Lower lobe of right lung (tissue), 2 donors: ENCODE results near the gene CD58. TPM values are rescaled to one million over a fixed set of nuclear protein-coding genes. Genes with fewer than 3 reads are reported as not detected.

Experiments used
- ATAC-seq, 2 donors: fragments of 200-7000 bp; cut with Tn5 transposase; one replicate each; pipeline ENCODE4 v1.9.1; 2020 to 2022; ENCODE audit warnings: mild to moderate bottlenecking in 2 of 2, moderate library complexity in 2 of 2
- DNase-seq: peaks from one replicate; pipeline ENCODE4 v3.0.0-alpha.2; 2020
- H3K27ac ChIP-seq: fragments of 200-600 bp; one replicate; pipeline ENCODE4 v1.8.0; 2022
- H3K27me3 ChIP-seq: fragments of 200-600 bp; one replicate; pipeline ENCODE4 v1.8.0; 2022; ENCODE audit warnings: low read depth
- H3K36me3 ChIP-seq: fragments of 200-600 bp; one replicate; pipeline ENCODE4 v1.8.0; 2022; ENCODE audit warnings: mild to moderate bottlenecking
- H3K4me1 ChIP-seq: fragments of 200-600 bp; one replicate; pipeline ENCODE4 v1.8.0; 2022
- H3K4me3 ChIP-seq: fragments of 200-600 bp; one replicate; pipeline ENCODE4 v1.8.0; 2022; ENCODE audit warnings: mild to moderate bottlenecking
- H3K9me3 ChIP-seq: fragments of 200-600 bp; one replicate; pipeline ENCODE4 v1.8.0; 2022
- intact Hi-C: fragments of 100-400 bp; cut with DNase I; formaldehyde crosslinking; loops from one replicate; pipeline ENCODE4 v1.11.0; 2022
- microRNA-seq: library from miRNA; unstranded; fragments of <30 nt; microRNA quantifications from one replicate; pipeline ENCODE4 v1.2.0, GENCODE V29; 2020; ENCODE audit warnings: borderline number of aligned reads
- total RNA-seq: library from RNA; stranded (reverse); fragmentation: NEBNext Ultra II Directional; extraction: Animal tissue kit (Norgen Biotek cat#: 25700); gene quantifications from one replicate; pipeline ENCODE4 v1.2.1, GENCODE V29; 2021
- TF ChIP-seq, protein P1 (sequence below): fragments of 200-600 bp; IDR thresholded peaks from one replicate; pipeline ENCODE4 v1.8.0; 2022; ENCODE audit warnings: antibody characterized with exemption, mild to moderate bottlenecking
- donor health status: DM: no; HTN: yes; CAD: no; lungs with severe emphysema.

CD58 gene
- total RNA-seq, 1 donor from 2014 or later = 39.5 TPM

DNA sequence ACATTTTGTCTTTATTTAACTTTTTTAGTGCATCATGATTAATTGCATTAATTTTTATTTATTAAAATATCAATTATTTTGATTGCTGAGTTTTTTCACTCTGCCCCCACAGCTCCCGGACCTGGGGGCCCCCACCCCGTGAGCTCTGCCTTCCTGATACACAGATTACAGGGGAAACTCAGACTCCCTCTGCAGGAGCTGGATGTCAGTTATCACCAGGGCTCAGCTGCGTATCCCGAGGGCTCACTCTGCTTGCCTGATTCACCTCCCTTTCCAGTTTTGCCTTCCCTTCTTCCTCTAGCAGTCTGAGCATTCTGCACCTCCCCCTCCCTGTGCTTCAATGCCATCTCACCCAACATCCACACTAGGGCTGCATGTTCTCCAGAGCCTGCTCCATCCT is 99.6 kb downstream of the CD58 start:
- H3K27ac ChIP-seq = no peak overlapping the region
- no peaks in the 10 kb centered on the region for H3K27me3 ChIP-seq
- H3K4me3 ChIP-seq = no peak overlapping the region
- H3K36me3 ChIP-seq = no peaks in the 10 kb centered on the region
- no peaks in the 10 kb centered on the region for H3K9me3 ChIP-seq
- no peaks in the 10 kb centered on the region for H3K4me1 ChIP-seq
- no peak for ATAC-seq
- no peak for DNase-seq
- TF ChIP-seq, protein P1, sequence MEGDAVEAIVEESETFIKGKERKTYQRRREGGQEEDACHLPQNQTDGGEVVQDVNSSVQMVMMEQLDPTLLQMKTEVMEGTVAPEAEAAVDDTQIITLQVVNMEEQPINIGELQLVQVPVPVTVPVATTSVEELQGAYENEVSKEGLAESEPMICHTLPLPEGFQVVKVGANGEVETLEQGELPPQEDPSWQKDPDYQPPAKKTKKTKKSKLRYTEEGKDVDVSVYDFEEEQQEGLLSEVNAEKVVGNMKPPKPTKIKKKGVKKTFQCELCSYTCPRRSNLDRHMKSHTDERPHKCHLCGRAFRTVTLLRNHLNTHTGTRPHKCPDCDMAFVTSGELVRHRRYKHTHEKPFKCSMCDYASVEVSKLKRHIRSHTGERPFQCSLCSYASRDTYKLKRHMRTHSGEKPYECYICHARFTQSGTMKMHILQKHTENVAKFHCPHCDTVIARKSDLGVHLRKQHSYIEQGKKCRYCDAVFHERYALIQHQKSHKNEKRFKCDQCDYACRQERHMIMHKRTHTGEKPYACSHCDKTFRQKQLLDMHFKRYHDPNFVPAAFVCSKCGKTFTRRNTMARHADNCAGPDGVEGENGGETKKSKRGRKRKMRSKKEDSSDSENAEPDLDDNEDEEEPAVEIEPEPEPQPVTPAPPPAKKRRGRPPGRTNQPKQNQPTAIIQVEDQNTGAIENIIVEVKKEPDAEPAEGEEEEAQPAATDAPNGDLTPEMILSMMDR = no peak
- intact Hi-C loops = no loop called here

DNA sequence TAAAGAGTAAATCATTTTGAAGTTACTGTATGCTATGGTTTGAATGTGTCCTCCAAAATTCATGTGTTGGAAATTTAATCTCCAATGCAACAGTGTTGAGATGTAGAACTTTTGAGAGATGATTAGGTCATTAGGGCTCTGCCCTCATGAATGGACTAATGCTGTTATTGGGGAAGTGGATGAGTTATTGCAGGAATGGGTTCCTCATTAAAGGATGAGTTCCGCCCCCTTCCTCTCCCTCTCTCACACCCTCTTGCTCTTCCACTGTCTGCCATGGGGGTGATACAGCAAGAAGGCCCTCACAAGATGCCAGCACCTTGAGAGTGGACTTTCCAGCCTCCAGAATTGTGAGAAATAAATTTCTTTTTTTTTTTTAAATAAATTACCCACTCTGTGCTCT is 100.2 kb downstream of the CD58 start:
- Histone ChIP-seq H3K4me1 (no peaks in the 10 kb centered on the region), H3K9me3 (no peaks in the 10 kb centered on the region), H3K36me3 (no peaks in the 10 kb centered on the region), H3K4me3 (no peak overlapping the region), H3K27me3 (no peaks in the 10 kb centered on the region), H3K27ac (no peak overlapping the region)
- intact Hi-C loops = no loop called here
- DNase-seq = no peak
- ATAC-seq = peak in 1 of 2 donors; percentile 49
- TF ChIP-seq, protein P1 = no peak

DNA sequence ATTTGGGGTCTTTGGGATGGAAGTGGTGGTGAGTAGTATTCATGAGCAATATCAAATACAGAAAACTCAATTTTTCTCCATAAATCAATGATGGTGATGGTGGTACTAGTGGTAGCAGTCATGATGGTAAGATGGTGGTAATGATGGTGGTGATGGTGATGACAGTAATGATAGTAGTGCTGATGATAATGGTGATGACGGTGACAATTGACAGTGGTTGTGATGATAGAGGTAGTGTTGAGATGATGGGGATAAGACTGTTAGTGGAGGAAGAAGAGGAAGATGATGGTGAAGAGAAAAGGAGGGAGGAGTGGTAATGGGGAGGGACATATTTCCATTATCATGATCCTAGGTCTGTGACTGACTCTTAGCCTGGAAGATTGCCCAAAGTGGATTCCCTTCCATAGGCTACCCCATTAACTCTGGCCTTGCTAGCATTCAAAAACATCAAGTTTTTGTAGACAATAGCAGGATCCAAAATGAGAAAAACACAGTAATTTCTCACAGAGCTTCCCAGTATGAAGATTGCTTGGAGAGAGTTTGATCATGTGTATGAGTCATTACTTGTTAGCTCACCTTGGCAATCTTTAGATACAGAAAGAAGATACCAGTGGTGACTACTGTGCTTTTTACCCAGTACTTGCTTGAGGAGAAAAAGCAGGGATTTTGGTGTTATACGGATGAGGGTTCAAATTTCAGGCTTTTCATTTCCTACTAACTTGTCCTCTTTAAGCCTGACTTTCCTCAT is 103.8 kb downstream of the CD58 start:
- TF ChIP-seq, protein P1 = no peak
- Histone ChIP-seq H3K36me3 (no peaks in the 10 kb centered on the region), H3K4me3 (no peak overlapping the region), H3K9me3 (no peaks in the 10 kb centered on the region), H3K4me1 (no peaks in the 10 kb centered on the region), H3K27ac (no peak overlapping the region), H3K27me3 (no peaks in the 10 kb centered on the region)
- DNase-seq (no peak), ATAC-seq (no peak)
- intact Hi-C loops = no loop called here

DNA sequence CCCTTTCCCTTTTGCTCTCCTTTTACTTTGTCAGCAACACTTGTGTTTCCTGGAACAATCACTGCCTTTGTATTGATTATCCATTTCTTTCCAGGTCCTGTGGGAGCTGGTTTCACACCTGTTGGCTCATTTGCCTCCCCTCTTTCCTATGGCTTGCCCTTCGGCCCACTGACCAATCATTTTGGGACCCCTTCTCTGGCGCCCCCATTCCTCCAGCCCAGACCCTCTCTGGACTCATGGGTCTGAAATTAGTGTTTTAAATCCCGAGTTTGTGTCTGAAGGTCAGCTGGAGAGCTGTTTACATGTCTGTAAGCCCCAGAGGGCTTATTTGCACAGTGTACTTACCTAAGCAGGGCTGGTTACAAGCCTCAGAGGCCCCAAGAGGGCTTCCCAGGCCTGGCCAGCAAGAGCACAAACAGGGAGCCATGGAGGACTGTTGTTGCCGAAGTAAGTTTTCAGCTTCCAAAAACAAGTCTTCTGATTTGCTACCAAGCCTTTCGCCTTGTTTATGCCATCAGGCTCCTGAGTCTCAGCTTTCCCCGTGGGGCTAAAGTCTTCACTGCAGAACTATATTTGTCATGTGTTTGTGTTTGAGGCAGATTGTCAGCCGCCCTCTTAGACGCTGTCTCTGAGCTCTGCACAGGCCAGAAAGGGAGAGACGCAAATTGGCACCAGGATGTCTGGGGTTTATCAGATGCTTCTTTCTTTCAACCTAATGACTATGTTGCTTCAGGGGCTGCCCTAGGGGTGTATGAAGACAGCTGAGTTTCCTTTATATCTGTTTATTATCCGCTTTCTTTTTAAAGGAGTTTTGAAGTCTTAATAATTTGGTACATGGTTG is 104.8 kb downstream of the CD58 start:
- H3K4me1 ChIP-seq = no peaks in the 10 kb centered on the region
- TF ChIP-seq, protein P1 = no peak
- H3K4me3 ChIP-seq = no peak overlapping the region
- H3K9me3 ChIP-seq = no peaks in the 10 kb centered on the region
- no peak overlapping the region for H3K27ac ChIP-seq
- H3K36me3 ChIP-seq = no peaks in the 10 kb centered on the region
- no peak for ATAC-seq
- intact Hi-C loops = no loop called here
- H3K27me3 ChIP-seq = no peaks in the 10 kb centered on the region
- DNase-seq = no peak

GRCh38 chr1:116465477-116465844 is 105.4 kb downstream of the CD58 start:
- Histone ChIP-seq H3K4me3 (no peak overlapping the region), H3K9me3 (no peaks in the 10 kb centered on the region), H3K36me3 (no peaks in the 10 kb centered on the region), H3K27me3 (no peaks in the 10 kb centered on the region), H3K4me1 (no peaks in the 10 kb centered on the region), H3K27ac (no peak overlapping the region)
- no peak for DNase-seq
- TF ChIP-seq, protein P1 = no peak
- intact Hi-C loops = no loop called here
- no peak for ATAC-seq

Small RNA genes within 50 kb of the gene (microRNA-seq; reads per million reads assigned to microRNA genes)
- gene MIR548AC = not detected

Other genes starting within 250 kb of the CD58 start
- gene ATP1A1, start 197.8 kb downstream of the CD58 start, total RNA-seq = 518 TPM
- gene IGSF3, start 96.7 kb upstream of the CD58 start, total RNA-seq = 15.8 TPM
- gene CD2, start 183.4 kb upstream of the CD58 start, total RNA-seq = 9.8 TPM